Heart left ventricle (tissue), 16 donors: ENCODE measurements around the gene COL7A1. TPM values are rescaled to one million over a fixed set of nuclear protein-coding genes. Genes with fewer than 3 reads are reported as not detected.
A peak's percentile ranks its signal among the peaks of the same experiment; 100 is the strongest.

Experiments used
- ATAC-seq, 4 donors: fragments of 200-7000 bp; cut with Tn5 transposase; one replicate each; pipeline ENCODE4 v1.9.1; 2020 to 2022; ENCODE audit warnings: moderate library complexity in 4 of 4, mild to moderate bottlenecking in 3 of 4, moderate number of reproducible peaks in 1 of 4
- DNase-seq, 5 donors: peaks; one replicate each; pipeline ENCODE4 v3.0.0-alpha.2; 2020
- H3K27ac ChIP-seq, 12 donors: fragments of 200-600 bp; sonication (generic) in 4 of 12; one replicate each; pipeline versions ENCODE4 v1.5.0 to v1.8.0; 2016 to 2022; ENCODE audit warnings: mild to moderate bottlenecking in 2 of 12
- H3K27me3 ChIP-seq, 9 donors: fragments of 200-600 bp; sonication (generic) in 2 of 9; one replicate each; pipeline versions ENCODE4 v1.5.1 to v1.8.0; 2016 to 2022; ENCODE audit warnings: mild to moderate bottlenecking in 3 of 9
- H3K36me3 ChIP-seq, 9 donors: fragments of 200-600 bp; sonication (generic) in 2 of 9; one replicate each; pipeline versions ENCODE4 v1.5.0 to v1.8.0; 2018 to 2022; ENCODE audit warnings: mild to moderate bottlenecking in 2 of 9
- H3K4me1 ChIP-seq, 12 donors: fragments of 200-600 bp; sonication (generic) in 4 of 12; one replicate each; pipeline versions ENCODE4 v1.5.0 to v1.8.0; 2016 to 2022; ENCODE audit warnings: mild to moderate bottlenecking in 3 of 12
- H3K4me3 ChIP-seq, 12 donors: fragments of 200-600 bp; sonication (generic) in 4 of 12; one replicate each; pipeline versions ENCODE4 v1.5.0 to v1.8.0; 2017 to 2022; ENCODE audit warnings: mild to moderate bottlenecking in 9 of 12, moderate library complexity in 4 of 12
- H3K9me3 ChIP-seq, 12 donors: fragments of 200-600 bp; sonication (generic) in 4 of 12; one replicate each; pipeline versions ENCODE4 v1.5.0 to v1.8.0; 2016 to 2022; ENCODE audit warnings: mild to moderate bottlenecking in 1 of 12
- POLR2A ChIP-seq, 2 donors: fragments of 450-650 bp; IDR thresholded peaks; one replicate each; pipeline ENCODE4 v1.6.1; 2017; ENCODE audit warnings: antibody characterized with exemption in 2 of 2, mild to moderate bottlenecking in 2 of 2, moderate library complexity in 2 of 2
- WGBS, 4 donors: extraction: QIAGEN DNeasy Blood & Tissue Kit in 2 of 4; methylation state at CpG; one replicate each; pipeline versions ENCODE4 v1.1.5 to v1.1.7; 2013 to 2018; 5-methylcytosine and 5-hydroxymethylcytosine counted together
- intact Hi-C, 10 donors: fragments of 100-400 bp; cut with DNase I; formaldehyde crosslinking; loops; one replicate each; pipeline versions ENCODE4 v1.11.1 to v1.14.2; 2022
- polyA plus RNA-seq, 2 donors: library from polyadenylated mRNA; stranded (reverse); fragments of 200-250 nt; gene quantifications; one replicate each; pipeline ENCODE4 v1.2.3, GENCODE V29; 2013
- total RNA-seq, 9 donors: library from RNA; depleted of rRNA in 2 of 9; stranded (reverse); fragments of >200 nt in 2 of 9; fragmentation: NEBNext Ultra II Directional in 3 of 9; extraction: Animal tissue kit (Norgen Biotek cat#: 25700) in 3 of 9; gene quantifications; one replicate each; pipeline versions ENCODE4 v1.1.0 to v1.2.4, GENCODE V29; 2016 to 2023
- TF ChIP-seq, protein P1 (sequence below), 12 donors: fragments of 200-600 bp; sonication (generic) in 4 of 12; IDR thresholded peaks; one replicate each; pipeline versions ENCODE4 v1.5.0 to v1.8.0; 2018 to 2022; ENCODE audit warnings: antibody characterized with exemption in 12 of 12, mild to moderate bottlenecking in 5 of 12
- donor health status: ischemic (EF 13 %, LVEDD 7.1; RV severe dilation, severe dysfunction).
- donor health status: healthy with polysubstance abuse.
- donor health status: DM: no; HTN: yes; CAD: no.
- donor health status: DM: no; HTN: no; CAD: no.
- donor health status: ischemic (EF 25% LVEDD 6.9; RV normal size, moderate dysfunction).
- donor health status: ischemic (EF 25% LVEDD 5.7; RV mildly dilated, moderate dysfunction).
- donor health status: healthy.
- donor health status: DM: yes; HTN: yes; CAD: no.
- donor health status: ischemic (EF 35%, LVEDD 5.7; RV mildly dilated, moderate dysfunction).
- donor health status: nonischemic (EF 11% LVEDD 7.7; RV severe dilation, severe dysfunction).
- donor health status: DM: yes; HTN: yes; CAD: no.
- donor health status: PGD.
- donor health status: ischemic (EF 29% LVEDD 5.4; RV normal size, mild dysfunction).
- donor health status: nonischemic (EF 23%, LVEDD 6.1; RV moderate dilation, normal function).

COL7A1 gene
- total and polyA plus RNA-seq, 11 donors = 2.4 to 25.2 (median 11.5) TPM

DNA sequence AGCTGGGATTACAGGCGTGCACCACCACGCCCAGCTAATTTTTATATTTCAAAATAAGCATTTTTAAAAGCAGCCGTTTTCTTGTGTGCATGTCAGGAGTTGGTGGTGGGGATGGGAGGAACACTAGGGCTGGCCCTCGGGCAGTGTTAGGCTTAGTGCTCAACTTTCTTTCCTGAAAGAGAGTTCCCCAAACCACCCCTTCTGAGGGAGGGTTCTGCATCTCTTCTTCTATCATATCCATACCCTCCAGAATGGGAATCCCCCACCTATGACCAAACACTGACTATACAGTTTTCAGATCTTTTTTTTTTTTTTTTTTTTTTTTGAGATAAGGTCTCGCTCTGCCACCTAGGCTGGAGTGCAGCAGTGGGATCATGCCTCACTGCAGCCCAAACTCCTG is 51.0 kb downstream of the COL7A1 start:
- peak in 1 of 5 donors; percentile 6 for DNase-seq
- no peak overlapping the region for H3K4me3 ChIP-seq
- peaks cover 0 to 9% (median 0%) of the 10 kb centered on the region in 9 donors for H3K36me3 ChIP-seq
- H3K27ac ChIP-seq = no peak overlapping the region
- intact Hi-C loops = loop anchor here in 5 of 10 donors (10.0 kb wide), 1 partner anchor 269 kb away; no protein-coding TSS in a partner anchor
- no peak for TF ChIP-seq POLR2A (IDR thresholded peaks at IDR 0.05)
- TF ChIP-seq, protein P1, sequence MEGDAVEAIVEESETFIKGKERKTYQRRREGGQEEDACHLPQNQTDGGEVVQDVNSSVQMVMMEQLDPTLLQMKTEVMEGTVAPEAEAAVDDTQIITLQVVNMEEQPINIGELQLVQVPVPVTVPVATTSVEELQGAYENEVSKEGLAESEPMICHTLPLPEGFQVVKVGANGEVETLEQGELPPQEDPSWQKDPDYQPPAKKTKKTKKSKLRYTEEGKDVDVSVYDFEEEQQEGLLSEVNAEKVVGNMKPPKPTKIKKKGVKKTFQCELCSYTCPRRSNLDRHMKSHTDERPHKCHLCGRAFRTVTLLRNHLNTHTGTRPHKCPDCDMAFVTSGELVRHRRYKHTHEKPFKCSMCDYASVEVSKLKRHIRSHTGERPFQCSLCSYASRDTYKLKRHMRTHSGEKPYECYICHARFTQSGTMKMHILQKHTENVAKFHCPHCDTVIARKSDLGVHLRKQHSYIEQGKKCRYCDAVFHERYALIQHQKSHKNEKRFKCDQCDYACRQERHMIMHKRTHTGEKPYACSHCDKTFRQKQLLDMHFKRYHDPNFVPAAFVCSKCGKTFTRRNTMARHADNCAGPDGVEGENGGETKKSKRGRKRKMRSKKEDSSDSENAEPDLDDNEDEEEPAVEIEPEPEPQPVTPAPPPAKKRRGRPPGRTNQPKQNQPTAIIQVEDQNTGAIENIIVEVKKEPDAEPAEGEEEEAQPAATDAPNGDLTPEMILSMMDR (IDR thresholded peaks at IDR 0.05) = no peak
- H3K4me1 ChIP-seq = peaks cover 0 to 16% (median 8%) of the 10 kb centered on the region in 12 donors
- WGBS, 4 donors = 90 to 94% (median 91%) methylated on average over 5 of the region's 5 CpGs
- H3K27me3 ChIP-seq = no peaks in the 10 kb centered on the region
- no peak for ATAC-seq
- H3K9me3 ChIP-seq = no peaks in the 10 kb centered on the region

- TF ChIP-seq, protein P1 (IDR thresholded peaks at IDR 0.05) = no peak
- no peak for TF ChIP-seq POLR2A (IDR thresholded peaks at IDR 0.05)
- ATAC-seq (peak; percentile 63 to 88 (median 84)), DNase-seq (peak in 4 of 5 donors; percentile 58 to 78 (median 63))
- no peaks in the 10 kb centered on the region for H3K27me3 ChIP-seq
- no peak overlapping the region for H3K4me3 ChIP-seq
- 15 to 26% (median 24%) methylated on average over 4 to 9 of the region's 9 CpGs for WGBS, 4 donors
- no peaks in the 10 kb centered on the region for H3K9me3 ChIP-seq
- H3K4me1 ChIP-seq = peaks cover 0 to 11% (median 6%) of the 10 kb centered on the region in 12 donors
- H3K27ac ChIP-seq = no peak overlapping the region
- H3K36me3 ChIP-seq = peaks cover 0 to 12% (median 0%) of the 10 kb centered on the region in 9 donors
- intact Hi-C loops = loop anchor here in 5 of 10 donors (10.0 kb wide), 1 partner anchor 269 kb away; no protein-coding TSS in a partner anchor
Observed at GRCh38 chr3:48543271-48543866, 51.8 kb downstream of the COL7A1 start.

DNA sequence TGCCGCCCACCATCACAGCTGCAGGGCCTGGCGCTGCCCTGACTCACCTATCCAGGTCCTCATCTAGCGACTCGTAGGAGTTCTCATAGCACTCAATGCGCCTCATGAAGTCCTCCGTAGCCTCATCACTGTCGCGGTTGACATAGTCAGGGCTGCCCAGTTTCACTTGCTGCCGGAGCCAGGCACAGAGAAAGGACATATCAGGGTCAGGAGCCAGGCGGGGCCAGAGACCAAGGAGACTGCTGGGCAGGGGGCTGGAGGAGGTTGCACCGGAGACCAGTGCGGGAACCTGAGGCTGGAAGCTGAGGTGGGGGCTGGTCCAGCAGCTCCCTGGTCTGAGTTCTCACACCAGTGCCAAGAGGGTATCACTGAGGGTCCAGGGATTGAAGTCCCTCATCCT is 56.7 kb downstream of the COL7A1 start:
- 94 to 98% (median 96%) methylated on average over 11 to 12 of the region's 12 CpGs for WGBS, 4 donors
- ATAC-seq (no peak), DNase-seq (peak in 1 of 5 donors; percentile 34)
- TF ChIP-seq, protein P1 (IDR thresholded peaks at IDR 0.05) = no peak
- TF ChIP-seq POLR2A (IDR thresholded peaks at IDR 0.05) = no peak
- Histone ChIP-seq H3K4me1 (peaks cover 0 to 7% (median 2%) of the 10 kb centered on the region in 12 donors), H3K36me3 (peaks cover 0 to 37% (median 2%) of the 10 kb centered on the region in 9 donors), H3K9me3 (no peaks in the 10 kb centered on the region), H3K27ac (no peak overlapping the region), H3K27me3 (no peaks in the 10 kb centered on the region), H3K4me3 (no peak overlapping the region)
- intact Hi-C loops = no loop called here

GRCh38 chr3:48536785-48537184 is 58.3 kb downstream of the COL7A1 start:
- H3K36me3 ChIP-seq = peaks cover 0 to 37% (median 2%) of the 10 kb centered on the region in 9 donors
- intact Hi-C loops = no loop called here
- DNase-seq (no peak), ATAC-seq (peak in 2 of 4 donors; percentile 33 to 35)
- H3K27ac ChIP-seq = no peak overlapping the region
- 76 to 88% (median 80%) methylated on average over 4 to 5 of the region's 5 CpGs for WGBS, 4 donors
- TF ChIP-seq, protein P1 (IDR thresholded peaks at IDR 0.05) = no peak
- TF ChIP-seq POLR2A (IDR thresholded peaks at IDR 0.05) = no peak
- H3K27me3 ChIP-seq = no peaks in the 10 kb centered on the region
- no peak overlapping the region for H3K4me3 ChIP-seq
- H3K4me1 ChIP-seq = peaks cover 0 to 12% (median 0%) of the 10 kb centered on the region in 12 donors
- H3K9me3 ChIP-seq = no peaks in the 10 kb centered on the region
